Skeletal muscle satellite cell (primary cell): ENCODE data around the gene CCDC6.
A peak's percentile ranks its signal among the peaks of the same experiment; 100 is the strongest.

Experiments used
- H3K27me3 ChIP-seq: 2 replicates; pipeline ENCODE4 v1.7.0; 2013; ENCODE audit warnings: low read length; ENCODE audit not compliant: control insufficient read depth, insufficient read depth
- H3K36me3 ChIP-seq: 2 replicates; pipeline ENCODE4 v1.7.0; 2013; ENCODE audit warnings: mild to moderate bottlenecking, control low read depth, low read length; ENCODE audit not compliant: insufficient read depth
- H3K4me1 ChIP-seq: 2 replicates; pipeline ENCODE4 v1.7.0; 2013; ENCODE audit warnings: low read length; ENCODE audit not compliant: control insufficient read depth, insufficient read depth
- H3K4me2 ChIP-seq: 2 replicates; pipeline ENCODE4 v1.7.0; 2013; ENCODE audit warnings: mild to moderate bottlenecking, low read length
- H3K4me3 ChIP-seq: 2 replicates; pipeline ENCODE4 v1.7.0; 2013; ENCODE audit warnings: low read length
- H3K9ac ChIP-seq: 2 replicates; pipeline ENCODE4 v1.7.0; 2013; ENCODE audit warnings: mild to moderate bottlenecking, low read depth, low read length, moderate library complexity
- H3K9me3 ChIP-seq: replicated peaks from 2 replicates; pipeline ENCODE4 v1.7.0; 2013; ENCODE audit warnings: mild to moderate bottlenecking, control low read depth, low read length

The CCDC6 gene

GRCh38 chr10:59820471-59820870 is 85.9 kb downstream of the CCDC6 start:
- no peak overlapping the region for H3K4me3 ChIP-seq
- no peak overlapping the region for H3K4me2 ChIP-seq
- H3K4me1 ChIP-seq = peaks cover 9% of the 10 kb centered on the region
- no peaks in the 10 kb centered on the region for H3K27me3 ChIP-seq
- H3K36me3 ChIP-seq = no peaks in the 10 kb centered on the region
- H3K9ac ChIP-seq = no peak overlapping the region
- no peaks in the 10 kb centered on the region for H3K9me3 ChIP-seq

GRCh38 chr10:59819683-59820082 is 86.7 kb downstream of the CCDC6 start:
- Histone ChIP-seq H3K9me3 (no peaks in the 10 kb centered on the region), H3K36me3 (no peaks in the 10 kb centered on the region), H3K4me2 (no peak overlapping the region), H3K4me3 (no peak overlapping the region), H3K27me3 (no peaks in the 10 kb centered on the region), H3K9ac (no peak overlapping the region), H3K4me1 (peaks cover 9% of the 10 kb centered on the region)

GRCh38 chr10:59819265-59819664 is 87.1 kb downstream of the CCDC6 start:
- H3K9ac ChIP-seq = no peak overlapping the region
- no peak overlapping the region for H3K4me2 ChIP-seq
- peaks cover 12% of the 10 kb centered on the region for H3K4me1 ChIP-seq
- H3K36me3 ChIP-seq = no peaks in the 10 kb centered on the region
- no peaks in the 10 kb centered on the region for H3K9me3 ChIP-seq
- no peaks in the 10 kb centered on the region for H3K27me3 ChIP-seq
- no peak overlapping the region for H3K4me3 ChIP-seq

- no peak overlapping the region for H3K9ac ChIP-seq
- no peaks in the 10 kb centered on the region for H3K36me3 ChIP-seq
- peaks cover 14% of the 10 kb centered on the region for H3K4me1 ChIP-seq
- no peak overlapping the region for H3K4me3 ChIP-seq
- no peaks in the 10 kb centered on the region for H3K27me3 ChIP-seq
- peak overlapping the region; percentile 8 for H3K4me2 ChIP-seq
- no peaks in the 10 kb centered on the region for H3K9me3 ChIP-seq
Measured at GRCh38 chr10:59817773-59818172, 88.6 kb downstream of the CCDC6 start.

- no peak overlapping the region for H3K9ac ChIP-seq
- no peak overlapping the region for H3K4me3 ChIP-seq
- no peaks in the 10 kb centered on the region for H3K27me3 ChIP-seq
- no peaks in the 10 kb centered on the region for H3K9me3 ChIP-seq
- H3K4me1 ChIP-seq = peaks cover 14% of the 10 kb centered on the region
- H3K4me2 ChIP-seq = no peak overlapping the region
- H3K36me3 ChIP-seq = peaks cover 12% of the 10 kb centered on the region
Measured at GRCh38 chr10:59814878-59815277, 91.5 kb downstream of the CCDC6 start.

- Histone ChIP-seq H3K4me3 (no peak overlapping the region), H3K4me2 (no peak overlapping the region), H3K36me3 (peaks cover 16% of the 10 kb centered on the region), H3K9me3 (no peaks in the 10 kb centered on the region), H3K27me3 (no peaks in the 10 kb centered on the region), H3K4me1 (peaks cover 9% of the 10 kb centered on the region), H3K9ac (no peak overlapping the region)
Measured at GRCh38 chr10:59812519-59813122, 93.7 kb downstream of the CCDC6 start.

GRCh38 chr10:59809644-59809974 is 96.7 kb downstream of the CCDC6 start:
- Histone ChIP-seq H3K27me3 (no peaks in the 10 kb centered on the region), H3K36me3 (peaks cover 35% of the 10 kb centered on the region), H3K4me3 (no peak overlapping the region), H3K4me2 (no peak overlapping the region), H3K9ac (no peak overlapping the region), H3K4me1 (peaks cover 6% of the 10 kb centered on the region), H3K9me3 (no peaks in the 10 kb centered on the region)

- Histone ChIP-seq H3K4me1 (peaks cover under 1% of the 10 kb centered on the region), H3K27me3 (no peaks in the 10 kb centered on the region), H3K4me3 (no peak overlapping the region), H3K9ac (no peak overlapping the region), H3K36me3 (peaks cover 40% of the 10 kb centered on the region), H3K9me3 (no peaks in the 10 kb centered on the region), H3K4me2 (no peak overlapping the region)
Measured at GRCh38 chr10:59808896-59809643, 97.3 kb downstream of the CCDC6 start.

- H3K4me1 ChIP-seq = no peaks in the 10 kb centered on the region
- no peak overlapping the region for H3K9ac ChIP-seq
- no peak overlapping the region for H3K4me3 ChIP-seq
- no peaks in the 10 kb centered on the region for H3K27me3 ChIP-seq
- H3K4me2 ChIP-seq = no peak overlapping the region
- peaks cover 49% of the 10 kb centered on the region for H3K36me3 ChIP-seq
- H3K9me3 ChIP-seq = no peaks in the 10 kb centered on the region
Measured at GRCh38 chr10:59807629-59808620, 98.4 kb downstream of the CCDC6 start.

- Histone ChIP-seq H3K27me3 (no peaks in the 10 kb centered on the region), H3K9me3 (no peaks in the 10 kb centered on the region)
Measured at GRCh38 chr10:59805014-59805413, 101.3 kb downstream of the CCDC6 start.

GRCh38 chr10:59804220-59804619 is 102.1 kb downstream of the CCDC6 start:
- no peaks in the 10 kb centered on the region for H3K4me1 ChIP-seq
- H3K4me3 ChIP-seq = no peak overlapping the region
- H3K9me3 ChIP-seq = no peaks in the 10 kb centered on the region
- no peaks in the 10 kb centered on the region for H3K27me3 ChIP-seq
- H3K9ac ChIP-seq = no peak overlapping the region
- no peak overlapping the region for H3K4me2 ChIP-seq
- H3K36me3 ChIP-seq = peaks cover 40% of the 10 kb centered on the region

More at GRCh38 chr10:59805014-59805413, 101.3 kb downstream of the CCDC6 start:
- H3K9ac ChIP-seq = no peak overlapping the region
- H3K4me3 ChIP-seq = no peak overlapping the region
- no peaks in the 10 kb centered on the region for H3K4me1 ChIP-seq
- no peak overlapping the region for H3K4me2 ChIP-seq
- peaks cover 45% of the 10 kb centered on the region for H3K36me3 ChIP-seq
